Vagina (tissue), 2 donors: Measurements from ENCODE around the gene KRTAP5-9.

Experiments used
- POLR2A ChIP-seq, 2 donors: fragments of 450-650 bp; IDR thresholded peaks; one replicate each; pipeline ENCODE4 v1.6.1; 2017; ENCODE audit warnings: antibody characterized with exemption in 2 of 2, mild to moderate bottlenecking in 2 of 2, moderate library complexity in 2 of 2
- POLR2AphosphoS5 ChIP-seq, 2 donors: sonication (generic); formaldehyde crosslinking; IDR thresholded peaks; one replicate each; pipeline ENCODE4 v1.9.0; 2017; ENCODE audit warnings: antibody characterized with exemption in 2 of 2, mild to moderate bottlenecking in 2 of 2, low read depth in 1 of 2; ENCODE audit not compliant: insufficient read depth in 1 of 2

DNA sequence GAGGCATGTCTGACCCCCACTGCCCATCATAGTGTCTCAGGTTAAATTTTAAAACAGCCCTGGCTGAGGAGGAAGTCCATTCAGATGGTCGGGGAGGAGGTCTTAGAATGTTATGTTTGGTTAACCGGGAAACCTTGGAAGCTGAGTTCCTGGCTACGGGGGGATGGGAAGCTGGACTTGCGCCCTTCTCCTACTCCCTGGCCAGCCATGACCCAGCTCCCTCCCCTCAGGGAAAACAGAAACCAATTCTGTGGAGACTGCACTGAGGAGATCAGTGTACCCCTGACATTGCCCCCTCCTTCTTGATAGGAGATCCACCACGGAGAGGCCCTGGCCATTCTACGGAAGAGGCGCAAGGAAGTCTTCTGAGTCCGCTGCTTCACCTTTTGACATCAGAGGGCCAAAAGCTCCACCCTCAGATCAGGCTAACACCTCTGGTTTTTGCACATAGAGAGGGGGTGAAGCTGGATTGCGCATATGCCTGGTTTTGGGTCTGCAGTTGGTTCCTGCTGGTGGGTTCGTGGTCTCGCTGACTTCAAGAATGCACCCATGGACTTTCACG lies 2.7 kb upstream of the KRTAP5-9 start:
- TF ChIP-seq POLR2AphosphoS5 (IDR thresholded peaks at IDR 0.05; ENCODE audit: insufficient read depth in 1 of 2, low read depth in 1 of 2) (no peak), POLR2A (IDR thresholded peaks at IDR 0.05) (no peak)
